GM21367 (cell line): Measurements from ENCODE around the gene OPCML.
A peak's percentile ranks its signal among the peaks of the same experiment; 100 is the strongest.

ENCODE experiments used
- ATAC-seq: cut with Tn5 transposase; IDR thresholded peaks from one replicate; pipeline ENCODE4 v1.9.1; 2021; ENCODE audit not compliant: unreplicated experiment

OPCML gene

DNA sequence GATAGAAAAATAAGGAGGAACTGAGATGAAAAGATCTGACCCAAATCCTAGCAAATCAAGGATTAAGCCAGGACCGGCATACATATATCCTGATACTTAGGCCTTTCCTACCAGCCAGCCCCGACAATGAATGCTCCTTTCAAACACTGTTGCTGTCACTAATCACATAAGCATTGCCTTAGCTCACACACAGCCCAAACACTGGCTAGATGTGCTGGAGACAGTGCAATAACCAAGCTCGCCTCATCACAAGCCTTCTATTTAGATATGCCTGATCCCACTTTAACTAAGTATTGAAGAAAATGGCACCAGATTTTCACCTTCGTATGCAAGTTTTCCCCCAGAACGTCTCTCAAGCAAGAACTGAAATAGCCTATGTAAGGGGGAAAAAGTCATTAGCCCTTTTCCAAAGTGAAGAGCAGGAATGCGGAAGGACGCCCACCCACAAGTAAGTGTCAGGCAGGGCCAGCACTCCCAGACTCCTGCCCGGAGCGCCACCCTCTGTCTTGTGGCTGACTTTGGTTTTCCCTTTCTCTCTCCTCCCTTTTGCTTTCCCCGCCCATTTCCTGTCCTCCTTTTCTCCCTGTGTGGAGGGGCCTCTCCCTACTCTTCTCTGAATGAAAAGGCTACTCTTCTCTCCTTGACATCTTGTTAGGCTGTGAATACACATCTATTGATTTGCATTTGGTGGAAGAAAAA is 8.9 kb upstream of the OPCML start:
- ATAC-seq = no peak

GRCh38 chr11:133536198-133536597 is 3.9 kb upstream of the OPCML start:
- ATAC-seq = no peak

DNA sequence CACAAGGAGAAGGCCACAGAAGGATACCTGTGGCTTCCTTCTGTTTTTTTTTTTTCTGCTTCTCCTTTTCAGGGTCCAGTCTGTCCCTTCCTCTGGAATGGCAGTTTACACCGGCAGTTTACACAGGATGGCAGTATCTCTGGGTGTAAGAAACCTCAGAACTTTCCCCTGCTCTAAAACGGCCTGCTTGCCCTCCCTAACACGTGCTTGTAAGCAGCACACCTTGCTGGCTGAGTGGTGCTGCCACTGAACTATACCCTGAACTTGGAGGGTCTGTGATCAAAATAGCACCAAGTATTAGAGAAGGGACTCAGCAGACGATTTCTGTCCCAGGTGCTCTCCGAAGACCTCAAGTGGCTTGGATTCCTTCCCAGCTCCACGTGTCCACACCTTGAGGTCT is 904 bp upstream of the OPCML start:
- no peak for ATAC-seq

GRCh38 chr11:133531458-133531857 is 843 bp downstream of the OPCML start:
- no peak for ATAC-seq

DNA sequence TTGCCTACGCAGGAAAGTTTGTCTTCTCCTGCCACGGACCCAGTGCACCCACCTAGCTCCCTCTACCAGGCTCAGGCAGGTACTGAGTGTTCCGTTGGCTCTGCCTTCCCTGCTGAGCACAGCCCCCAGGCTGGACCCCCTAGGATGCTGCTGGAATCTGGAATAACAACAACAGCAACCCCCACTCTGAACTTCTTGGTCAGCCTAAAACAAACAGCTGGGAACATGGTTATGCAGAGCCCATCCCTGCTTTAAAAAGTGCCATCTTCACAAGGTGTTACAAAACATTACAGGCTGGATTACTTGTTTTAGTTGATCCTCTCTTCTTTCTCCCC is 1.8 kb downstream of the OPCML start:
- ATAC-seq = no peak

- ATAC-seq = no peak
These were observed 2.3 kb downstream of the OPCML start for GRCh38 chr11:133529807-133530500.

DNA sequence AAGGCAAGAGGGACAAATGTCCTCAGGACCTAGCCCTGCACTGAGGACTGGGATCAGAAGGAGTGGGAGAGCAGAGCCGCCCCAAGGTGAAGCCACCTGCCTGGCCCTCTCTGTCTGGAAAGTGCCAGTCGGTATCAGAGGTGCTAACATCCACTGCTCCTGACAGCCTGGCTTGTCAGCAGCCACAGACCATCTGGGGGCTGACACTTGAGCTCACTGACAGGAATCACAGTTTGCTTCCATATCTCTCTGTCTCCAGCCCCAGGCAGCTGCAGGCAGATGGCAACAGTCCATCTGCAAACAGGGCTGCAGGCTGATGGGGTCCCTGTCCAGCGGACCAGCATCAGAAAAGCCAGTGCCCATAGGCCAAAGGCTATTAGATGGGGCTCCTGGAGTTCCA is 5.5 kb downstream of the OPCML start:
- ATAC-seq = no peak

DNA sequence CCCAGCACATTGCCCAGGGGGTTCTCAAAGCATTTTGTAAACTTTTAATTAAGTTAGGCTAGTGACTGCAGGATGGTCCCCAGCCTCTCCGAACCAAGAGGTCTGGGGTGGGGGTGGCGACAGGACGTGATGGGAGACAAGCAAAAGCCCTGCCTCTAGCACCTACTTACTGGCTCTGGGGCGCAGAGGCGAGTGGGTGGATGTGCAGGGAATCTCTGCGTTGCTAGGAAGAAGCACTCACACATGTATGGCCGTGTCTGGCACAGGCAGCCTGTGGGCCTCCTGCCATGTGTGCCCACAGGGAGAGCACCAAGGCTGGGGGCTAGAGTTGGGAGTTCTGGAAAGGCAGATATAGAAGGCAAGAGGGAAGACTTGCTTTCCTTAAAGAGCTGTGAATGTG is 6.3 kb downstream of the OPCML start:
- ATAC-seq = no peak

- ATAC-seq = no peak
These were observed 7.8 kb downstream of the OPCML start for GRCh38 chr11:133524488-133524887.

GRCh38 chr11:133522344-133522743 is 10.0 kb downstream of the OPCML start:
- no peak for ATAC-seq

- ATAC-seq = no peak
These were observed 10.8 kb downstream of the OPCML start for GRCh38 chr11:133521502-133521901.

DNA sequence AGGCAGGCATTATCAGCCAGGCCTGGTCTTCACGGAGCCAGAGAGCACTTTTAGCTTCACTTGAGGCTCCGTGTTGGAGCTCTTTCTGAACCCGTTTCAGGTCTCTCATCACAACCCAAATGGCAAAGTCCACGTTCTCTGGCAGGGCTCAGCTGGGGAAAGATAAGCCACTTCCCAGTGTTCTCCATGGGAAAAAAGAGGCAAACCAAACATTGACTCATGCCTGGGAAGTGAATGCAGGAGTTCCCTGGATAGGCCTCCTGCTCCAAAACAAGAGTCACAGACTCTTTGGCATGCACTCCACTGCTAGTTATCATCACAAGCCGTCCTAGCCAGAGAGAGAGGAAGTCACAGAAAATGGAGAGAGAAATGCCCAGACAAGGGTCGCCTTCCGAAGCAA is 11.6 kb downstream of the OPCML start:
- ATAC-seq = no peak

- ATAC-seq = no peak
These were observed 12.7 kb downstream of the OPCML start for GRCh38 chr11:133519560-133519959.

GRCh38 chr11:133518702-133519264 is 13.5 kb downstream of the OPCML start:
- no peak for ATAC-seq

DNA sequence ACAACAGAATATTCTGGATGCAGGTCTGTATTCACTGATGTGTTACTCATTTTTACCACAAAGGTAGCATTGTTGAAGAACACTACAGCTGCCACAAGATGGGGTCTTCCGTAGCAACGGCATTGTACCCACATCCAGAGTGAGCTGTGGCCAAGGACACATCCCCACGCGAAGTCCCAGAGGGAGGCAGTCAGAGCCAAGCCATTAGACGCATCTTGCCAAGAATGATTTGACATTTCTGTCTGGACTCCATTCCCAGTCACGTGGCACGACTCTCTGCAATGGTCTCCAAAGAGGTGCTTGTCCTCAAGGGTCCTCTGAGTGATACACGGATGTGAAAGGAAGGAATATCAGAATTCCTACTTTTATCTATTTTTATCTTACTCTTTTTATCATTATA is 15.5 kb downstream of the OPCML start:
- no peak for ATAC-seq

GRCh38 chr11:133515107-133515506 is 17.2 kb downstream of the OPCML start:
- no peak for ATAC-seq

- ATAC-seq = no peak
These were observed 22.2 kb downstream of the OPCML start for GRCh38 chr11:133509924-133510697.

DNA sequence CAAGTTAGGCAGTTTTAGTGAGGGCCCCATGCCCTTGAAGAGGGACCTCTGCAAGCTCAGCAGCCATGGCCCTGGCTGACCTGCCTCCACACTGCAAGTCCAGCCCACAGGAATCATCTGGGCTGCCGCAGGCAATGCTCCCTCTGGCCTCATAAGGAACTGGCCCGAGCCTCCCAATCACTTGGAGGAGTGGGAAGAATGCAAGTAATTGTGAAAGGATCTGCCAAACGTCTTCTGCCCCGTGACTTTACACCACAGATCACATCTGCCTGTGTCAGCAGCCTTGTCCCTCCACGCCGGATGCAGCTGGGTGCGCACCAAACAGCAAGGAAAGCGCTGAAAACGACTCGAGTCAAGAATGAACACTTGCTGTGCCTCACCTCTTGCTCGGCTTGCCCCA is 23.8 kb downstream of the OPCML start:
- no peak for ATAC-seq

GRCh38 chr11:133507185-133507584 is 25.1 kb downstream of the OPCML start:
- ATAC-seq = no peak

GRCh38 chr11:133506551-133507094 is 25.7 kb downstream of the OPCML start:
- ATAC-seq = no peak

DNA sequence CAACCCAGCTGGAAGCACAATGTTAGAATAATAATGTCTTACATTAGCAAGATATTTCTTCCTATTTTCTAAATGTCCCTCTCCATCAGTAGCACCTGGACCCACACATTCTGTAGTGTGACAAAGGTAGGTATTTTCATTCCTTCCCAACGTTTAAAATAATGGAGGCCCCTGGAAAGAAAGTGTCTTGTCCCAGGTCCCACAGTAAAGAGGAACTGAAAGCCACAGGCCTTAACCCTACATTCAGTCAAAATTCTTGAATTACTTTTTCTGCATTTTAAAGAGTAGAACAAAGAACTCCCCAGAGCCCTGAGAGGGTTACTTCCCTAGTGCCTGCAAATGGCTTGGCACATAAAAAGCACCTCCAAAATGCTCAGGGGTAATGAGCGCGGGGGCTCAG is 26.3 kb downstream of the OPCML start:
- ATAC-seq = peak; percentile 65

GRCh38 chr11:133504906-133505305 is 27.4 kb downstream of the OPCML start:
- no peak for ATAC-seq
